Prostate gland (tissue), 1 donor: Measurements from ENCODE around the gene COL23A1.

Source experiments
- POLR2A ChIP-seq: fragments of 450-650 bp; IDR thresholded peaks from one replicate; pipeline ENCODE4 v1.6.1; 2016; ENCODE audit warnings: antibody characterized with exemption, mild to moderate bottlenecking
- POLR2AphosphoS5 ChIP-seq: sonication (generic); formaldehyde crosslinking; IDR thresholded peaks from one replicate; pipeline ENCODE4 v1.6.1; 2017; ENCODE audit warnings: antibody characterized with exemption

DNA sequence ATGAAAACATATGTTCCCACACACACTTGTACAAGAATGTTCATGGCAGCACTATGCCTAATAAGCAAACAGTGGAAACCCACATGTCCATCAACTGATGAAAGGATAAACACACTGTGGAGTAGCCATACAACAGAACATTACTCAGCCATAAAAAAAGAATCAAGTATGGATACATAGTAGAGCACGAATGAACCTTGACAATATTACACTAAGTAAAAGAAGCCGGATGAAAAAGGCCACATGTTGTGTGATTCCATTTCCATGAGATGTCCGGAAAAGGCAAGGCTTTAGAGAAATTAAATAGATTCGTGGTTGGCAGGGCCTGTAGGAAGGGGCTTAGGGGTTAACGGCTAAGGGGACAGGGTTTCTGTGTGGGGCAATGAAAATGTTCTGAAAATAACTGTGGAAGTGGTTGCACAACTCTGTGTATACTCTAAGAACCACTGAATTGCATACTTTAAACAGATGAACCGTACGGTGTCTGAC, 51.4 kb downstream of the COL23A1 start:
- TF ChIP-seq POLR2AphosphoS5, result no peak
- no peak for TF ChIP-seq POLR2A
